K562 (cell line): ENCODE data around the gene BIRC3. TPM values are rescaled to one million over a fixed set of nuclear protein-coding genes. Genes with fewer than 3 reads are reported as not detected.

Experiments
- ARID1B ChIP-seq: fragments of 450-650 bp; IDR thresholded peaks from 2 replicates; pipeline ENCODE4 v1.6.1; 2016; ENCODE audit warnings: antibody characterized with exemption, mild to moderate bottlenecking, inconsistent platforms
- BACH1 ChIP-seq: fragments of 200-800 bp; sonication (Bioruptor generic); IDR thresholded peaks from 2 replicates; pipeline ENCODE4 v1.6.1; 2016; ENCODE audit warnings: missing genetic modification characterization, missing compliant biosample characterization
- FOSL1 ChIP-seq: fragments of 200-800 bp; sonication (Bioruptor generic); conservative IDR thresholded peaks from 2 replicates; pipeline ENCODE4 v1.6.1; 2016; ENCODE audit warnings: missing genetic modification characterization, missing compliant biosample characterization
- HMBOX1 ChIP-seq: sonication (generic); IDR thresholded peaks from 2 replicates; pipeline ENCODE4 v1.6.1; 2016
- HOMEZ ChIP-seq: fragments of 250-450 bp; sonication (Bioruptor Pico); IDR thresholded peaks from 2 replicates; pipeline ENCODE4 v1.4.0; 2020; ENCODE audit warnings: mild to moderate bottlenecking, moderate library complexity
- JUNB ChIP-seq: fragments of 450-650 bp; formaldehyde crosslinking; conservative IDR thresholded peaks from 2 replicates; pipeline ENCODE4 v1.4.0; 2020; ENCODE audit warnings: mild to moderate bottlenecking
- MYBL2 ChIP-seq, 2 experiments: fragments of 450-650 bp in 1 of 2; sonication (generic) in 1 of 2; formaldehyde crosslinking in 1 of 2; IDR thresholded peaks; 2 replicates each; pipeline versions ENCODE4 v1.6.1 to v1.8.1; 2017 to 2022; ENCODE audit warnings: borderline replicate concordance in 1 of 2, inconsistent platforms in 1 of 2, low read depth in 1 of 2, mild to moderate bottlenecking in 1 of 2, missing genetic modification reagents in 1 of 2, moderate library complexity in 1 of 2
- PBX2 ChIP-seq, 2 experiments: IDR thresholded peaks in 1 of 2; conservative IDR thresholded peaks in 1 of 2; 2 replicates each; pipeline ENCODE4 v1.6.1; 2016; ENCODE audit warnings: low read depth in 2 of 2, mild to moderate bottlenecking in 1 of 2, missing compliant biosample characterization in 1 of 2, missing genetic modification characterization in 1 of 2, moderate library complexity in 1 of 2
- REST ChIP-seq, 2 experiments: fragments of 450-650 bp; formaldehyde crosslinking in 1 of 2; IDR thresholded peaks; 2 replicates each; pipeline versions ENCODE4 v1.4.0 to v1.6.1; 2014 to 2020; ENCODE audit warnings: mild to moderate bottlenecking in 2 of 2, borderline replicate concordance in 1 of 2, low read depth in 1 of 2
- polyA plus RNA-seq, 8 experiments: library from polyadenylated mRNA; depleted of rRNA in 4 of 8; stranded (reverse) in 5 of 8; unstranded in 3 of 8; fragments of >200 nt; fragmentation: Nextera tagmentation in 2 of 8; fragmentation: Illumina TruSeq in 1 of 8; extraction: Ambion mirVana in 2 of 8; extraction: Trizol in 1 of 8; gene quantifications; 2 replicates each; pipeline versions ENCODE4 v1.2.1 to v1.2.3, GENCODE V29; 2011 to 2014; ENCODE audit warnings: inconsistent platforms in 1 of 8, missing spikeins in 1 of 8
- total RNA-seq, 7 experiments: library from RNA; depleted of rRNA in 6 of 7; stranded (reverse); fragments of >200 nt in 6 of 7; fragmentation: Illumina TruSeq in 2 of 7; extraction: Trizol in 2 of 7; gene quantifications; 2 replicates each; pipeline versions ENCODE4 v1.2.1 to v1.2.3, GENCODE V29; 2011 to 2021; ENCODE audit warnings: low replicate concordance in 1 of 7

The BIRC3 gene
- total and polyA plus RNA-seq, 9 of the 15 experiments (the other 6 are each of a cell fraction or from before 2014, with no cell fraction given) = 0.08 to 0.42 (median 0.18) TPM

- TF ChIP-seq ARID1B (peak; percentile 60), REST (IDR thresholded peaks at IDR 0.05; ENCODE audit: borderline replicate concordance) (no peak), REST (CRISPR knock-in tag; IDR thresholded peaks at IDR 0.05; ENCODE audit: low read depth) (no peak), FOSL1 (tag) (peak; percentile 95), PBX2 (CRISPR knock-in tag; IDR thresholded peaks at IDR 0.05; ENCODE audit: low read depth) (no peak), PBX2 (tag; conservative IDR thresholded peaks at IDR 0.05; ENCODE audit: low read depth) (peak; percentile 70), HOMEZ (CRISPR knock-in tag) (no peak), JUNB (CRISPR knock-in tag) (0 out of 2 replicates have a peak, but pooled peaks have one; percentile 24), MYBL2 (IDR thresholded peaks at IDR 0.05; ENCODE audit: low read depth) (no peak), MYBL2 (CRISPR knock-in tag; IDR thresholded peaks at IDR 0.05; ENCODE audit: borderline replicate concordance) (no peak), HMBOX1 (0 out of 2 replicates have a peak, but pooled peaks have one; percentile 9), BACH1 (tag) (0 out of 2 replicates have a peak, but pooled peaks have one; percentile 23)
These were observed 49.7 kb upstream of the BIRC3 start (continued) for GRCh38 chr11:102267609-102268008.
